ENCODE measurements around the gene LMX1A. TPM values are rescaled to one million over a fixed set of nuclear protein-coding genes. Genes with fewer than 3 reads are reported as not detected.

LMX1A gene
- total RNA-seq, 1 experiment from 2014 or later = not detected

- Mint-ChIP-seq H3K36me3 (no peaks in the 10 kb centered on the region), H3K4me3 (no peak overlapping the region), H3K27me3 (ENCODE audit: low read depth) (no peaks in the 10 kb centered on the region; the same call in none of the 2 replicates), H3K4me1 (peaks cover 14% of the 10 kb centered on the region), H3K9me3 (no peaks in the 10 kb centered on the region), H3K27ac (no peak overlapping the region)
- ChIA-PET POLR2A (no interaction called here), CTCF (no interaction called here)
- DNase-seq (ENCODE audit: low spot score) (no peak), ATAC-seq (no peak)
- no peak for TF ChIP-seq TCF7 (CRISPR knock-in tag; IDR thresholded peaks at IDR 0.05; ENCODE audit: low read depth)
Measured at GRCh38 chr1:165172666-165173065, 183.8 kb downstream of the LMX1A start.

GRCh38 chr1:165169729-165170128 lies 186.8 kb downstream of the LMX1A start:
- H3K27ac Mint-ChIP-seq = no peak overlapping the region
- TF ChIP-seq AR (CRISPR knock-in tag; IDR thresholded peaks at IDR 0.05) (no peak), JUN (CRISPR knock-in tag; IDR thresholded peaks at IDR 0.05) (no peak), PREB (CRISPR knock-in tag; IDR thresholded peaks at IDR 0.05; ENCODE audit: borderline replicate concordance) (no peak), JAZF1 (CRISPR knock-in tag; IDR thresholded peaks at IDR 0.05) (no peak), ZNF232 (CRISPR knock-in tag; IDR thresholded peaks at IDR 0.05) (no peak), STAT6 (CRISPR knock-in tag; conservative IDR thresholded peaks at IDR 0.05; ENCODE audit: low read depth) (no peak), FOXK1 (CRISPR knock-in tag; IDR thresholded peaks at IDR 0.05) (no peak), ESRRA (CRISPR knock-in tag; IDR thresholded peaks at IDR 0.05; ENCODE audit: borderline replicate concordance) (no peak), SOX15 (CRISPR knock-in tag; IDR thresholded peaks at IDR 0.05) (no peak), RORB (CRISPR knock-in tag; IDR thresholded peaks at IDR 0.05) (no peak), NR2C2 (CRISPR knock-in tag; IDR thresholded peaks at IDR 0.05) (no peak), ELF4 (CRISPR knock-in tag; IDR thresholded peaks at IDR 0.05; ENCODE audit: low read depth) (no peak), E2F4 (CRISPR knock-in tag; IDR thresholded peaks at IDR 0.05; ENCODE audit: borderline replicate concordance, low read depth) (no peak), TEAD1 (CRISPR knock-in tag; IDR thresholded peaks at IDR 0.05) (no peak), USF2 (CRISPR knock-in tag; IDR thresholded peaks at IDR 0.05) (no peak), NFE2L1 (CRISPR knock-in tag; IDR thresholded peaks at IDR 0.05) (no peak), KAT7 (CRISPR knock-in tag; IDR thresholded peaks at IDR 0.05; ENCODE audit: borderline replicate concordance) (no peak), PRDM15 (CRISPR knock-in tag; IDR thresholded peaks at IDR 0.05) (no peak)
- H3K4me3 Mint-ChIP-seq = no peak overlapping the region
- no peaks in the 10 kb centered on the region for H3K36me3 Mint-ChIP-seq
- no peaks in the 10 kb centered on the region for H3K9me3 Mint-ChIP-seq
- DNase-seq (ENCODE audit: low spot score) = no peak
- peaks cover 14% of the 10 kb centered on the region for H3K4me1 Mint-ChIP-seq
- ChIA-PET POLR2A (interaction anchor here (0.6 kb wide), 1 partner anchor 487 kb away, joined by 5 read pairs; no protein-coding TSS in a partner anchor), CTCF (interaction anchor here (1.0 kb wide), 1 partner anchor 40 kb away, joined by 4 read pairs; no protein-coding TSS in a partner anchor)
- ATAC-seq = no peak
- H3K27me3 Mint-ChIP-seq (ENCODE audit: low read depth) = no peaks in the 10 kb centered on the region; the same call in 1 of the 2 replicates

Measured in WTC11 (cell line).